ENCODE data around the gene NUDT7.

NUDT7 gene

DNA sequence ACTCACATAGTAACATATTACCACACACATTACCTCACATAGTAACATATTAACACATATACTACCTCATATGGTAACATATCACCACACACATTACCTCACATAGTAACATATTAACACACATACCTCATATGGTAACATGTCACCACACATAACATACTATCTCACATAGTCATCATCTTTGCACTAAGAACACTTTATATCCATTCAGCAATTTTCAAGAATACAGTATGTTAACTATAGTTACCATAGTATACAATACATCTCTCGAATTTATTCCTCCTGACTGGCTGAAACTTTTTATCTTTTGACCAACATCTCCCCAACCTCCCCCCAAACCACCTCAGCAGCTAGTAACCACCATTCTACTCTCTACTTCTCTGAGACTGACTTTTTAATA is 7.6 kb downstream of the NUDT7 start:
- DNase-seq, result no peak

DNA sequence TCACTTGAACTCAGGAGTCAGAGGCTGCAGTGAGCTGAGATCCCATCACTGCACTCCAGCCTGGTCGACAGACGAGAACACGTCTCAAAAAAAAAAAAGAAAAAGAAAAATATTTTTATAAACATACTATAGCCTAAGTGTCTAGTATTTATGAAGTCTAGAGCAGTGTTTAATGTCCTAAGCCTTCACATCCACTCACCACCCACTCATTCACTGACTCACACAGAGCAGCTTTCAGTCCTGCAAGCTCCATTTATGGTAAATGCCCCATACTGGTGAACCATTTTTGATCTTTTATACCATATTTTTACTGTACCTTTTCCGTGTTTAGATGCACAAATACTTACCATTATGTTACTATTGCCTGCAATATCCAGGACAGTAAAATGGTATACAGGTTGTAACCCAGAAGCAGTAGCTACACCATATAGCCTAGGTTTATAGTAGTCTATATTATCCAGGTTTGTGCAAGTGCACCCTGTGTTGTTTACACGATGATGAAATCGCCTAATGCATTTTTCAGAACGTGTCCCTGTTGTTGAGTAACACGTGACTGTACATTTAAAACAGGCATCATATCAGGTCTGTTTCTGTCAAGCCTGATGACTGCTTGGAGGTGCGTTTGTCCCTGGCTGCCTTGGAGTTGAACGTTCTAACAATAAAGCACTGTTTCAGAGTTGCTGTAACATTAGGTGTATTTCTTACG is 10.1 kb downstream of the NUDT7 start:
- no peak for DNase-seq

- no peak for DNase-seq
These were observed 14.6 kb downstream of the NUDT7 start for GRCh38 chr16:77736879-77737278.

DNA sequence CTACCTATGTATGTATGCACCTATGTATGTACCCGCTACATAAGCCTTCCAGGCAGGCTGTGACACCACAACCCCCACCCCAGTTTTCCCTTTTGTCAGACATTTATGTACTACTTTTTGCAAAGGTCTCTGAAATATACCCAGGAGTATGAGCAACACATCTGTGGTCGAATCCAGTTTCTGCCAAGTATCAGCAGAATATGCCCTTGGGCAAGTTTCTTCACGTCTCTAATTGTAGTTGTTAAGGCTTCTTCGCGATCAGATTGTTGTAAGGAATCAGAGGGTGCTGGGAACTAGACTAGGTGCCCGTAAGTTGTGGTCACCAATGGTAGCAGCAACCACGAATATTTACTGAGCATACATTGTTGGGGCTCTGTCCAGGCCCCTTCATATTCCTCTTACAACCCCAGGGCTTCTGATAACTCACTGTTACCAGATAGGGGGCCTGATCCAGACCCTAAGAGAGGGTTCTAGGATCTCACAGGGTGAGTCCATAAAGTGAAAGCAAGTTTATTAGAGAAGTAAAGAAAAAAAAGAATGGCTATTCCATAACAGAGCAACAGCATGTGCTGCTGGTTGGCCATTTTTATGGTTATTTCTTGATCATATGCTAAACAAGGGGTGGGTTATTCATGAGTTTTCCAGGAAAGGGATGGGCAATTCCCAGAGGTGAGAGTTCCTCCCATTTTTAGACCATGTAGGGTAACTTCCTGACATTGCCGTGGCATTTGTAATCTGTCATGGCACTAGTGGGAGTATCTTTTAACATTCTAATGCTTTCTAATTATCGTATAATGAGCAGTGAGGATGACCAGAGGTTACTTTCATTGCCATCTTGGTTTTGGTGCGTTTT is 16.6 kb downstream of the NUDT7 start:
- no peak for DNase-seq

GRCh38 chr16:77739559-77739892 is 17.2 kb downstream of the NUDT7 start:
- no peak for DNase-seq

- no peak for DNase-seq
These were observed 21.8 kb downstream of the NUDT7 start for GRCh38 chr16:77744141-77744540.

- DNase-seq, result no peak
These were observed 23.7 kb downstream of the NUDT7 start for GRCh38 chr16:77745972-77746371.

DNA sequence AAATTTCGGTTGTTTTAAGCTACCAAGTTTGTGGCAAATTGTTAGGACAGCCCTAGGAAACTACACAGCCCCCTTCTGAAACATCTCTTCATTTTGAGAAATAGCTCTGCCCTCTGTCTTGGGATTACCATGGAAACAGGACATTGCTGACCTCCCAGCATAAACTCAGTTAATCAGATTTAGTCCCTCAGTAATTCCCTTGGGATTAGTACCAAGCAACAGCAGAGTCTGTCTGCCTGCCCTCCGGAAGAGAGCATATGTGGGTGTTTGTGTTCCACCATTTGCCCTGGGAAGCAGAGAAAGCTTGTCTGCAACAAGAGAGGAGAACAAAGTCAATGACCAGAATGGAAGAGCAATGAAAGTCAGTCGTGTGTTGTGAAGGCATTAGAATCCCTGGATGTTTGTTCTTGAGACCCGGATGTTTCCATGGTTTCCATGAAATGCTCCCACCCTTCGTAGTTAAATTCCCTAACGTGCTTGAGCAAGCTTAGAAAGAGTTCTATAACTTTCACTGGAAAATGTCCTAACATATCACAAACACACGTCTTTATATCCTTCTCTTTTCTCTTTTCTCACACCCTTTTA is 26.2 kb downstream of the NUDT7 start:
- DNase-seq, result no peak

DNA sequence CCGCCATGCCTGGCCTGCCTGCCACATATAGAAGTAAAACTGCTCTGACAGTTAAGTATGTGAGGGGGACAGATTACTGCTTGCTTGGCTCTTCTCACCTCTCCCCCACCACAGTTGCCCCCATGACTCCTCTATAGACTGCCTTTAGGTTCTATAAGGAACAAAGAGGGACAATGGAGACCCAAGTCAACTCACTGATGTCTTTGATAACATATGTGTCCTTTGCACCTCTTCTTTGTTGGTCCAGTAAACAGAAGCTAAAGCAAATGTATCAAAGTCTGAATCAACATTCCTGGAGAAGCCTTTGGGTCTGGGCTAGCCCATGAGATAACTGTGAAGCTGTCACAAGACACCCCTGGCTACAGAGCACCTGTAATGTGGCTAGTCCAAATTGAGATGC is 27.1 kb downstream of the NUDT7 start:
- DNase-seq, result no peak

DNA sequence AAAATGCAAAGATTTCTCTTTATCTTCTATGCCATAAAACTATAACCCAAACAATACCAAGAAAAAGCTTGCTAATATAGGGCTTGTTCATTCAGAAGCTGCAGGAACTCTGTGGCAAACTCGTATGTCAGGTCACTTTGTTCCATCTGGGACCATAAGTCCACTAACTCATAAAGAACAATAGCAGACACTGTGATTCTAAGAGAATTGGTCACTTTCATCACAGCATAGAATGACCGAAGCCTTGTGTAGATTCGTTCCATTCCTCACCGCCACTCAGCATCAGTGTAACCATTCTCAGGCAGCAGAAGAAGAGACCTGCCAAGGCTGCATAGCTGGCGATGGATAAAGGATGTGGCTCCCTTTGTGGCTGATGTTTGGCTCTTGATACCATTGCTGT is 35.7 kb downstream of the NUDT7 start:
- no peak for DNase-seq

GRCh38 chr16:77758508-77758907 is 36.2 kb downstream of the NUDT7 start:
- no peak for DNase-seq

DNA sequence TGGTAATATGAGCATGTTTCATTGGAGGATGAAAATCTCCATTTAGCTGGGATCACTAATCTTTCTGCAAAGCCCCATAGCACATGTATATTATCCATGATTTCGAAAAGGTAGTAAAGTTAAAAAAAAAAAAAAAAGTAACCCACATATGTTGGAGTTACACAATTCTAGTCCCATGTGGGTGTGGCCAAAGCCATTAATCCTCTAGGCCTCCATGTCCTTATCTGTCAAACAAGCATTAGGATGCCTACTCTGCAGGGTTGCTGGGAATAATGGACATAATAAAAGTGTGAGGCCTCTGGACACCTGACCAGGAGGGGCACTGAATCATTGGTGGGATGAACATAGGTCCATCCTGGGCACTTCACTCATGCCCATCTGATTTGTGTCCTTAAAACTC is 36.9 kb downstream of the NUDT7 start:
- DNase-seq, result no peak

GRCh38 chr16:77759821-77760220 is 37.5 kb downstream of the NUDT7 start:
- no peak for DNase-seq

DNA sequence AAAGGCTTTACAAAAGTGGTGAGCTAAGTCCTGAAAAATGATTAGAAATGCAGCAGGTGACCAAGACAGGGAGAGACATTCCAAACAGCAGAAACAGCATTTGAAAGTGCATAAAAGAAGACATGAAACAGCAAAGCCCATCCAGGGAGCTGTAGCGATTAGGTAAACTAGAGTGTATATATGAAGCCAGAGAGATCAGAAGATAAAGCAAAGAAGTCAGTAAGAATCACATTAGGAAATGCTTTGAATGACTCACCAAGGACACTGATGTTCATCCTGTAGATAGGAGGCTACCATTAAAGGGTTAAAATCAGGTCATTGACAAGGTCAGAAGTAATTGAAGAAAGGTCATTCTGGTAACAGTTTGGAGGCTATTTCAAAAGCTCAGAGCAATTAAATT is 38.5 kb downstream of the NUDT7 start:
- no peak for DNase-seq

DNA sequence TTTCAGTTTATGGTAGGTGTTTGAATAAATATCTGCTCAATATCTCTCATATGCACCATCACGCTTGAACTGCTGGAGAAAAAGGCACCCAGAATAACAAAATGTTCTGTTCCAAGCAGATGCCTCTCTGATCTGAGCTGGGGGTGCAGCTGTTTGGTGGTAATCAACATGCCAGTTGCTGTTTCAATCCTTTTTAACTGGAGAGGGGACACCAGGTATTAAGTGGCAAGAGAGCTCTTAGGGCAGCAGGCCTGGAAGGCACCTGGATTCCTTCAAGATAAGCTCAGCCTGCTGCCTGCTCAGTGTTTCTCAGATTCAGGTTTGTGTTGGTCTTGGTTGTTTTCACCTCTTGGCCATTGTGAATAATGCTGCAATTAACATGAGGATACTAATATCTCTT is 38.9 kb downstream of the NUDT7 start:
- DNase-seq, result no peak

GRCh38 chr16:77762262-77762661 is 39.9 kb downstream of the NUDT7 start:
- DNase-seq, result no peak

GRCh38 chr16:77763994-77764393 is 41.7 kb downstream of the NUDT7 start:
- no peak for DNase-seq

DNA sequence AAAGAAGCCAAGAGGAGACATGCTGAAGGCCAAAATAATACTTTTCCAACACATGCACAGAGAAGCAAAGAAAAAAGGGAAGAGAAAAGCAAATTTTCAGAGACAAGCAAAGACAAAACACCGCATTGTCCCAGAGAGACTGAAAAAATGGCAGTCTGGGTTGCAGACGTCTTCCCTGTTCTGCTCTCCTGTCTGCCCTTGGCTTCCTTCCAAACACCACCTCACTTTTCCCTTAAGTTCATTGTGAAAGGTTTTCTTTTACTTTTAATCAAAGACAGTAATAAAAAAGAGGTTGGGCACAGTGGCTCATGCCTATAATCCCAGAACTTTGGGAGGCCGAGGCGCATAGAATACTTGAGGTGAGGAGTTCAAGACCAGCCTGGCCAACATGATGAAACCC is 44.9 kb downstream of the NUDT7 start:
- DNase-seq, result no peak

- DNase-seq, result no peak
These were observed 45.5 kb downstream of the NUDT7 start for GRCh38 chr16:77767826-77768225.

DNA sequence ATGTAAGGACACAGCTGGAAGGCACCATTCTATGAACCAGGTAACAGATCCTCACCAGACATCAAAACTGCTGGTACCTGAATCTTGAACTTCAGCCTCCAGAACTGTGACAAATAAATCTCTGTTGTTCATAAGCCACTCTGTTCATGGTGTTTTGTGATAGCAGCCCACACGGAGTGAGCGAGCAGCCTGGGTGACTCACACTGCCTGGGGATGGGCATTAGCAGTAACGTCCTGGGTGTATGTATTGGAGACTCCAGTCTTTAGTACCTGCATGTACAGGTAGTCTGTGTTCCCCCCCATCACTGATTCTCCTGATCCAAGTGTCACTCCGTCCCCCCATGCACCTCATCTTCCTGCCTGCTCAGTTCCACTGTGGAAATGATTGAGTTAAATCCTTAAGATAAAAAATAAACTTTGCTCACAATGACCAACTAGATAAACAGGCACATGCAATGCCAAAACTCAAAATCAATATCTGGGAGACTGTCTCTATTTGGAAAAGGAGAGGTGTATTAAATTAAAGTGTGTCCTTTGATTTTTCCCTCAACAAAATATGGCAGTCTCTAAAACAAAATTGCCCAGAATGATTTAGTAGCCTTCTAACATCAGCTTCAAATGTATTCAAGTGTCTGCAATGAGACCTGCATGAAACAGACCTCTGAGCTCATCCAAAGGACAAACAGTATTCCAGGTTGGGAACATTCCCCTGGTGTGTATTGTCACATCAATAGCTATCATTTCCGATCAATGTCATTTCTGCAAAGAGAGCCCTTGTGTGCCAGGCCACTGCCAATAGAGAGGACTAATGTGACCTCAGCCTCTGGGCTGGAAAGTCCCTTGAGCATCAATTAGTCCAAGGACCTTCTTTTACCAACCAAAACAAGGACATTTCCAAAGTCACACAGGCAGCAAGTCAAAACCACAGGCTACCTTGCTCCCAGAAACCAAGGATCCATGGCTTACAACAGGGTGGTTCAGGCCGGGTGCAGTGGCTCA is 53.9 kb downstream of the NUDT7 start:
- no peak for DNase-seq

GRCh38 chr16:77777745-77778144 is 55.4 kb downstream of the NUDT7 start:
- DNase-seq, result no peak

GRCh38 chr16:77780378-77780837 is 58.1 kb downstream of the NUDT7 start:
- no peak for DNase-seq

DNA sequence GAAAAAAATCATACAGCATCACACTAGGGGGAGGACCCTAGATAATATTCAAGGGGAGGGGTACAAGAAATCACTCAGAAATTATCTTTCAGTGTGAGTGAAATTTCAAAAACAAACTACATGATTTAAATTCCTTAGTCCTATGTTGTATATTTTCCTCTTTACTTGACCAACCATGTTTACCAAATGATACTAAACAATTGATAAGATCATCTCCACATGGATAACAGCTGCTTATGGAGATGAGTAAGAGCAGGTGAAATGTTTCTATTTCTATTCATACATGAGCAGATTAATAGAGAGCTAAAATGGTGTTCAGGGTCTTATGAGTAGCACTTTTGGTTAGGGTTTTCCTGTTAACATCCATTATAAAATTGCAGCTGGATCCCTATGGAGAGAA is 58.8 kb downstream of the NUDT7 start:
- no peak for DNase-seq

All from NCI-H187 (cell line).